ENCODE measurements around the gene ARHGEF12.

DNA sequence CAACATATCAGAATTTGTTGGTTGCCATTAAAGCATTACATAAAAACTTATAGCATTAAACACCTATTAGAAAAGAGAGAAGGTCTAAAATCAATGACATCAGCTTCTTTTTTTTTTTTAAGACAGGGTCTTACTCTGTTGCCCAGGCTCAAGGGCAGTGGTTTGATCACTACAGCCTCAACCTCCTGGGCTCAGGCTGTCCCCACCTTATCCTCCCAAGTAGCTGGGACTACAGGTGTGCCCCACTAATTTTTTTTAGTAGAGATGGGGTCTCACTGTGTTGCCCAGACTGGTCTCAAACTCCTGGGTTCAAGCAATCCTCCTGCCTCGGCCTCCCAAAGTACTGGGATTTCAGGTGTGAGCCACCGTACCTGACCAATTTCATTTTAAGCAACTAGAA is 57.9 kb downstream of the ARHGEF12 start:
- TF ChIP-seq CTCF (IDR thresholded peaks at IDR 0.05) (no peak), POLR2A (IDR thresholded peaks at IDR 0.05) (no peak)
